Neural cell (in vitro differentiated cells): ENCODE measurements around the gene URB2.

Experiments
- CTCF ChIP-seq: fragments of 450-650 bp; IDR thresholded peaks from 2 replicates; pipeline ENCODE4 v1.5.1; 2014; ENCODE audit warnings: antibody characterized with exemption, mild to moderate bottlenecking, moderate library complexity; ENCODE audit not compliant: poor library complexity, severe bottlenecking
- EZH2 ChIP-seq: fragments of 200-600, 300-800 bp; shearing (Covaris generic), sonication (generic); IDR thresholded peaks from 2 replicates; pipeline ENCODE4 v1.6.1; 2014; ENCODE audit warnings: antibody characterized with exemption, low read length, borderline replicate concordance, mild to moderate bottlenecking; ENCODE audit not compliant: insufficient read depth, poor library complexity, severe bottlenecking
- POLR2AphosphoS5 ChIP-seq: IDR thresholded peaks from 2 replicates; pipeline ENCODE4 v1.6.1; 2012

DNA sequence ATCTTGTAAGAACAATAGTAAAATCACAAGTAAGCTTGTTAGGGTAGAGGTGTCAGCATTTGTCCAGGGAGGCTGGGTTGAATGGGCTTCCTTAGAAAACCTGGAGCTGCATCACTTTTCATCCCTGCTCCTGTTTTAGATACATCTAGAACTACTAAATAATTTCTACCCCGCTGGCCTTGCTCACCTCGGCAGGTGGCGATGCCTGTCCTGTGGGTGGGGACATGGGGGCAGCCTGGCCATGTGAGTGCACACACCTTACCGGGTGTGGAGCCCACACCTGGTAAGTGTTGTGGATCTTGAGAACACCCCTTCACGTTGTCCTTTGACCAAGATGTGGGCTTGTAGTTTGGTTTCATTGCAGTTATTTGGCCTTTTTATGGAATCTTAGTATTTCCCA, 29.7 kb downstream of the URB2 start:
- TF ChIP-seq EZH2 (no peak), CTCF (no peak), POLR2AphosphoS5 (no peak)
